Astrocyte of the spinal cord (primary cell): ENCODE results near the gene RGS9.

ENCODE experiments used
- DNase-seq: peaks from one replicate; pipeline ENCODE4 v3.0.0; 2011; ENCODE audit warnings: low read depth, low spot score
- H3K4me3 ChIP-seq: 2 replicates; pipeline ENCODE4 v1.5.1; 2011; ENCODE audit warnings: low read depth, mild to moderate bottlenecking, low read length, moderate library complexity
- in situ Hi-C: cut with HindIII; loops from 2 replicates; pipeline ENCODE4 v1.10.0; 2017; ENCODE audit warnings: low sequenced_read_pairs
- TF ChIP-seq, protein P1 (sequence below): IDR thresholded peaks from 2 replicates; pipeline ENCODE4 v1.5.1; 2012; ENCODE audit warnings: low read depth, mild to moderate bottlenecking, low read length, inconsistent platforms

Gene RGS9

DNA sequence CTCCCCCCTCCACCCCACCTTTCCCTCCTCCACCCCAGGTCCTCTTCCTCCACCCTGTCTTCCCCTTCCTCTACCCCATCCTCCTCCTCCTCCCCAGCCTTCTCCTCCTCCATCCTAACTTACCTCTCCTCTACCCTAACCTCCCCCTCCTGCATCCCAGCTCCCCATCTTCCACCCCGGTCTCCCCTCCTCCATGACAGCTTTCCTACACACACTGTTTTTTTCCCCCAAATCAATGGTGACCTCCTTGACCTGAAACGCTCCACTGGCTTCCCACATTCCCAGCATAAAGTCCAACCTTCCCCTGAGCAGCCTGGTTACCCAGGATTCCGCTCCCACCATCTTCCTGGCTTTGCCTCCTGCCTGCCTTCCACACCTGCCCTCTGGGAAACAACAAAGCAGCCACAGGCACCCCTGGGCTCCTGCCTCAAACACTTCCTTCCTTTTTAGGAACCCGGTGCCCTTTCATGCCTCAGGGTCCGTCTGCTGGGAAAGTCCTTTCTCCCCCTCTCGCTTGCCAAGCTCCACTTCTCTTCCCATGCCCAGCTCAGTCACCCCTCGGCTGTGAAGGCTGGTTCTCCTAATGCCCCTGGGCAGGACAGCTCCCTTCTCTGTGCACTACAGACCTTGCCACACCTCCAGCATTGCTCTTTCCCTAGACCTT is 2.1 kb downstream of the RGS9 start:
- no peak for DNase-seq
- TF ChIP-seq, protein P1, sequence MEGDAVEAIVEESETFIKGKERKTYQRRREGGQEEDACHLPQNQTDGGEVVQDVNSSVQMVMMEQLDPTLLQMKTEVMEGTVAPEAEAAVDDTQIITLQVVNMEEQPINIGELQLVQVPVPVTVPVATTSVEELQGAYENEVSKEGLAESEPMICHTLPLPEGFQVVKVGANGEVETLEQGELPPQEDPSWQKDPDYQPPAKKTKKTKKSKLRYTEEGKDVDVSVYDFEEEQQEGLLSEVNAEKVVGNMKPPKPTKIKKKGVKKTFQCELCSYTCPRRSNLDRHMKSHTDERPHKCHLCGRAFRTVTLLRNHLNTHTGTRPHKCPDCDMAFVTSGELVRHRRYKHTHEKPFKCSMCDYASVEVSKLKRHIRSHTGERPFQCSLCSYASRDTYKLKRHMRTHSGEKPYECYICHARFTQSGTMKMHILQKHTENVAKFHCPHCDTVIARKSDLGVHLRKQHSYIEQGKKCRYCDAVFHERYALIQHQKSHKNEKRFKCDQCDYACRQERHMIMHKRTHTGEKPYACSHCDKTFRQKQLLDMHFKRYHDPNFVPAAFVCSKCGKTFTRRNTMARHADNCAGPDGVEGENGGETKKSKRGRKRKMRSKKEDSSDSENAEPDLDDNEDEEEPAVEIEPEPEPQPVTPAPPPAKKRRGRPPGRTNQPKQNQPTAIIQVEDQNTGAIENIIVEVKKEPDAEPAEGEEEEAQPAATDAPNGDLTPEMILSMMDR = no peak
- in situ Hi-C loops = no loop called here
- no peak overlapping the region for H3K4me3 ChIP-seq

DNA sequence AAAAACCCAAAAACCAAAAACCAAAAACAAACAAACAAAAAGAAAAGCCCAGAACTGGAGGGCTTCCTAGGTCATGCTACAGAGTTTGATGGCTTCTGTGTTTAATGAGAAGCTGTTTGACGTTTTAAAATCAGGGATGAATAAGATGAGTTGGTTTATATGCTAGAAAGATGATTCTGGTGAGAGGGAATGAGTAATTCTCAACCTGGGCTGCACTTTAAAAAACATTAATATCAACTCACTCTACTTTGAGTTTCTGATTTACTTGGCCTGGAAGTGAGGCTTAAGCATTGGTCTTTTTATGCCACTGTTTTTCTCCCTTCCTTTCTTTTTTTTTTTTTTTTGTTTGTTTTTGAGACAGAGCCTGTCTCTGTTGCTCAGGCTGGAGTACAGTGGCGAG is 5.1 kb downstream of the RGS9 start:
- TF ChIP-seq, protein P1 = no peak
- no peak overlapping the region for H3K4me3 ChIP-seq
- DNase-seq = no peak
- in situ Hi-C loops = no loop called here

DNA sequence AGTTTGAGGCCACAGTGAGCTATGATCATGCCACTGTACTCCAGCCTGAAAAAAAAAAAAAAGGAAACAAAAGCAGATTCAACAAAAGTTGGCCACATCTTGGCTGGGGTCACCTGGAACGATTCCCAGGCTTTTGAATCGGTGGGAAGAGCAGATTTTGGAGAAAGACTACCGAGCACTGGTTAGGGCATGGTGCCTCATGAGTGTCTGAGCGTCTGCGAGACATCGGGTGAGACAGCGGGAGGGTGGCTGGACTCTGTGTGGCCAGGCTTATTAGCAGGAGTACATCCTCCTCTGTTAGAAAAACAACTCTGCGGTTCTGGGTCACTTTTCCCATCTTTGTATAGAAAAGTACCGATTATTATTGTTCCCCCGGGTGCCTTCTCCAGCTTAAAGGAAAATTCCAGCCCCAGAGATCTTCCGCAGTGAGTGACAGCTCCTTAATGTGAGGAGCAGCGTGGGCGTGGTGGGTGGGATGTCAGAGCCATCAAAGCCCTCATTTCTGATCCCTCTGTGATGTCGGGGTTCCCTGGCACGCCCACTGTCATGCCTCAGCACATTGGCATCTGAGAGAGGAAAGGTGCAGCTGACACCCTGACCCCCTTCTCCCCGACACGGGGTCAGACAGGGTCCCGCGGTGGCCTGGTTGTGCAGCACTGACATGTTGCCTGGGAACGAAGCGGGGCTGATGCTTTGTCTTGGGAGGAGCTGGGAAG is 6.9 kb downstream of the RGS9 start:
- in situ Hi-C loops = no loop called here
- TF ChIP-seq, protein P1 = no peak
- DNase-seq = peak; percentile 29

DNA sequence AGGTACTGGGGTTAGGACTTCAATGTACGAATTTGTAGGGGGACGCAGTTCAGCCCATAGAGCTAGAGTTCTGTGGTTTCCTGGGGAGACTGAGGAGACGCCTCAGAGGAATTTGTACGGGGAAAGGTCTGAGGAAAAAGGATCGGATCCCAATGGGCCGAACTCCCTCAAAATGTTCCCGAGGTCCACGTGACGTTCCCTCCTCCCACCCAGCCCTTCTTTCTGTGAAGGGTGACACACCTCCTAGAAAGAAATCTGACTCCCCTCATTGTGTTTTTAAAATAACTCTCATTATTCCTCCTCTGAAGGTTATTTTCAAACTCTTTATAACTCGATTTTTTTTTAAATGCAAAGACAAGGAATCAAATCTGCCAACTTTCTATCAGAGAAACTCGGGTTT is 8.6 kb downstream of the RGS9 start:
- TF ChIP-seq, protein P1 = no peak
- no peak overlapping the region for H3K4me3 ChIP-seq
- DNase-seq = no peak
- in situ Hi-C loops = no loop called here

More for the DNA sequence above, 6.9 kb downstream of the RGS9 start:
- H3K4me3 ChIP-seq = no peak overlapping the region

DNA sequence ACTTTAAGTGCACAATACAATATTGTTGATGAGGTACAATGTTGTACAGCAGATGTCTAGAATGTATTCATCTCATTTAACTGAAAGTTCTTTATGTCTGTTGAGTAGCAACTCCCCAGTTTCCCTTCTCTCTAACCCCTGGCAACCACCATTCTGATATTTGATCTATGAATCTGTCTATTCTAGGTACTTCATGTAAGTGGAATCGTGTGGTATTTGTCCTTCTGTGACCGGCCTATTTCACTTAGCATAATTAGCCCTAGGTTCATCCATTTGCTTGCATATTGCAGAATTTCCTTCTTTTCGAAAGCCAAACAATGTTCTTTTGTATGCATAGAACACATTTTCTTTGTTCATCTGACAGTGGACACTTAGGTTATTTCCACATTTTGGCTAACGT is 10.8 kb downstream of the RGS9 start:
- TF ChIP-seq, protein P1 = no peak
- no peak for DNase-seq
- in situ Hi-C loops = no loop called here
- H3K4me3 ChIP-seq = no peak overlapping the region

DNA sequence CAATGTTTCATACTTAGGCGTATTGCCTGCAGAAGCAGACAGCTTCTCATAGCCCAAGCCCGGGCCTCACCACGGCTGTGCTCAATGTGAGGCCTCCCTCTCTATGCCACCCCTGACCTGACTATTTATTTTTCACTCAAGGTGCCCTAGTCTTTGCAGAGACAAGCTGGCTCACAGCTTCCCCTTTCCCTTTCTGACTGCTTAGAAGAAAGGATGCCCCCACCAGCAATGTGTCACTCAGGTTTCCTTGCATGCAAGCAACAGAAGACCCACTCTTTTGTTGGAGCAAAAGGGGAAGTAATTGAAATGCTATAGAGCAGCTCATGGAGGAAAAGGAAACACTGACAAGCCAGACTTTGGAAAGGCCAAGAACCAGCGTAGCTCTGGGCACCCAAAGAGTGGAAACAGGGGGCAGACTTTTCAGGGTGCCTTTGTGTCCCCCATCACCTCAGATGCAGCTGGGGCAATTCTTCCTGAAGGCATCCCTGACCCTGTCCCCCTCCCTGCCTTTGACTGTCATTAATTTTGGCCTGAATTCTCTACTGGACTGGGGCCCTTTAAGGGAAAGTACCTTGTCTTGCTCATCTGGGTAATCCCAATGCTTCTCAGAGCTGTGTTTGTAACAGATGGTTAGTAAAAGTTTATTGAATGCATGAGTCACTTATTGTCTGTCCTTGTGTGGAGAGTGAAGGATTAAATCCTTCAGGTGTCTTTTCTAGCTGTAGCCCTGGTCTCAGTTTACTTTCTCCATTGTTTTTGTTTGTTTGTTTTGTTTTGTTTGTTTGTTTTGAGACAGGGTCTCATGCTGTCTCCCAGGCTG is 17.8 kb downstream of the RGS9 start:
- TF ChIP-seq, protein P1 = no peak
- no peak overlapping the region for H3K4me3 ChIP-seq
- in situ Hi-C loops = no loop called here
- peak; percentile 38 for DNase-seq
